Vagina (tissue), 2 donors: ENCODE measurements around the gene AHSG. TPM values are rescaled to one million over a fixed set of nuclear protein-coding genes. Genes with fewer than 3 reads are reported as not detected.

ENCODE experiments used
- DNase-seq, 2 donors: peaks; one replicate each; pipeline ENCODE4 v3.0.0-alpha.2; 2017; ENCODE audit errors: extremely low spot score in 2 of 2
- H3K27ac ChIP-seq: fragments of 200-600 bp; sonication (generic); one replicate; pipeline ENCODE4 v1.5.1; 2019
- H3K27me3 ChIP-seq: fragments of 200-600 bp; sonication (generic); one replicate; pipeline ENCODE4 v1.5.1; 2019
- H3K36me3 ChIP-seq, 2 donors: fragments of 200-600 bp; sonication (generic); one replicate each; pipeline ENCODE4 v1.5.1; 2017 to 2019
- H3K4me1 ChIP-seq: fragments of 200-600 bp; sonication (generic); one replicate; pipeline ENCODE4 v1.5.1; 2019
- H3K4me3 ChIP-seq, 2 donors: fragments of 200-600 bp; sonication (generic); 1 replicate in 1 of 2; 2 replicates in 1 of 2; pipeline ENCODE4 v1.5.1; 2016 to 2019
- H3K9me3 ChIP-seq: fragments of 200-600 bp; sonication (generic); one replicate; pipeline ENCODE4 v1.5.1; 2019
- CTCF ChIP-seq, 3 experiments: fragments of 450-650 bp in 2 of 3; fragments of 200-600 bp in 1 of 3; sonication (generic) in 1 of 3; IDR thresholded peaks; one replicate each; pipeline ENCODE4 v1.5.1; 2017 to 2019; ENCODE audit warnings: antibody characterized with exemption in 3 of 3, mild to moderate bottlenecking in 2 of 3, moderate library complexity in 2 of 3
- POLR2A ChIP-seq, 2 donors: fragments of 450-650 bp; IDR thresholded peaks; one replicate each; pipeline ENCODE4 v1.6.1; 2017; ENCODE audit warnings: antibody characterized with exemption in 2 of 2, mild to moderate bottlenecking in 2 of 2, moderate library complexity in 2 of 2
- POLR2AphosphoS5 ChIP-seq, 2 donors: sonication (generic); formaldehyde crosslinking; IDR thresholded peaks; one replicate each; pipeline ENCODE4 v1.9.0; 2017; ENCODE audit warnings: antibody characterized with exemption in 2 of 2, mild to moderate bottlenecking in 2 of 2, low read depth in 1 of 2; ENCODE audit not compliant: insufficient read depth in 1 of 2
- intact Hi-C: fragments of 100-400 bp; cut with DNase I; formaldehyde crosslinking; loops from one replicate; pipeline ENCODE4 v1.15.1; 2023
- total RNA-seq: library from RNA; depleted of rRNA; stranded (reverse); fragments of >200 nt; gene quantifications from one replicate; pipeline ENCODE4 v1.2.3, GENCODE V29; 2016

Gene AHSG
- total RNA-seq, 1 donor from 2014 or later, result not detected

GRCh38 chr3:186612065-186612464 is 795 bp upstream of the AHSG start:
- Histone ChIP-seq H3K4me1 (no peaks in the 10 kb centered on the region), H3K27ac (no peak overlapping the region), H3K4me3 (no peak overlapping the region), H3K9me3 (no peaks in the 10 kb centered on the region), H3K27me3 (no peaks in the 10 kb centered on the region), H3K36me3 (no peaks in the 10 kb centered on the region)
- no peak for TF ChIP-seq POLR2A (IDR thresholded peaks at IDR 0.05)
- no peak for TF ChIP-seq CTCF (IDR thresholded peaks at IDR 0.05)
- no peak for TF ChIP-seq POLR2AphosphoS5 (IDR thresholded peaks at IDR 0.05; ENCODE audit: insufficient read depth in 1 of 2, low read depth in 1 of 2)
- no peak for DNase-seq
- intact Hi-C loops, result no loop called here

- TF ChIP-seq POLR2A (IDR thresholded peaks at IDR 0.05) (no peak), CTCF (IDR thresholded peaks at IDR 0.05) (no peak), POLR2AphosphoS5 (IDR thresholded peaks at IDR 0.05; ENCODE audit: insufficient read depth in 1 of 2, low read depth in 1 of 2) (no peak)
- H3K27ac ChIP-seq, result no peak overlapping the region
- no peaks in the 10 kb centered on the region for H3K4me1 ChIP-seq
- H3K27me3 ChIP-seq, result no peaks in the 10 kb centered on the region
- H3K4me3 ChIP-seq, result no peak overlapping the region
- no peaks in the 10 kb centered on the region for H3K9me3 ChIP-seq
- H3K36me3 ChIP-seq, result no peaks in the 10 kb centered on the region
- DNase-seq, result no peak
- intact Hi-C loops, result no loop called here
These were observed 891 bp downstream of the AHSG start for GRCh38 chr3:186613637-186614265.

GRCh38 chr3:186614266-186614596 is 1.4 kb downstream of the AHSG start:
- H3K4me1 ChIP-seq, result no peaks in the 10 kb centered on the region
- no peak for DNase-seq
- H3K4me3 ChIP-seq, result no peak overlapping the region
- no peaks in the 10 kb centered on the region for H3K27me3 ChIP-seq
- intact Hi-C loops, result no loop called here
- no peaks in the 10 kb centered on the region for H3K9me3 ChIP-seq
- TF ChIP-seq POLR2AphosphoS5 (IDR thresholded peaks at IDR 0.05; ENCODE audit: insufficient read depth in 1 of 2, low read depth in 1 of 2) (no peak), POLR2A (IDR thresholded peaks at IDR 0.05) (no peak), CTCF (IDR thresholded peaks at IDR 0.05) (no peak)
- no peaks in the 10 kb centered on the region for H3K36me3 ChIP-seq
- H3K27ac ChIP-seq, result no peak overlapping the region

GRCh38 chr3:186614597-186615483 is 2.0 kb downstream of the AHSG start:
- Histone ChIP-seq H3K36me3 (no peaks in the 10 kb centered on the region), H3K27me3 (no peaks in the 10 kb centered on the region), H3K9me3 (no peaks in the 10 kb centered on the region), H3K27ac (no peak overlapping the region), H3K4me1 (no peaks in the 10 kb centered on the region), H3K4me3 (no peak overlapping the region)
- intact Hi-C loops, result no loop called here
- TF ChIP-seq CTCF (IDR thresholded peaks at IDR 0.05) (peak; percentile 80 to 88 (median 85)), POLR2AphosphoS5 (IDR thresholded peaks at IDR 0.05; ENCODE audit: insufficient read depth in 1 of 2, low read depth in 1 of 2) (peak in 1 of 2 donors; percentile 35), POLR2A (IDR thresholded peaks at IDR 0.05) (no peak)
- DNase-seq, result no peak

GRCh38 chr3:186616299-186616617 is 3.4 kb downstream of the AHSG start:
- Histone ChIP-seq H3K36me3 (no peaks in the 10 kb centered on the region), H3K27me3 (no peaks in the 10 kb centered on the region), H3K9me3 (no peaks in the 10 kb centered on the region), H3K27ac (no peak overlapping the region), H3K4me1 (no peaks in the 10 kb centered on the region), H3K4me3 (no peak overlapping the region)
- TF ChIP-seq POLR2AphosphoS5 (IDR thresholded peaks at IDR 0.05; ENCODE audit: insufficient read depth in 1 of 2, low read depth in 1 of 2), result no peak
- no peak for TF ChIP-seq POLR2A (IDR thresholded peaks at IDR 0.05)
- TF ChIP-seq CTCF (IDR thresholded peaks at IDR 0.05), result no peak
- intact Hi-C loops, result no loop called here
- DNase-seq, result no peak
